ENCODE measurements around the gene HRH1.

GRCh38 chr3:11239796-11240195, 85.5 kb downstream of the HRH1 start:
- TF ChIP-seq CTCF (IDR thresholded peaks at IDR 0.05; ENCODE audit: low read length) = no peak
- TF ChIP-seq EZH2 (optimal IDR thresholded peaks at IDR 0.05; ENCODE audit: low read depth, low read length) = no peak

Data from MM.1S (cell line).